ENCODE results near the gene ZNF304. TPM values are rescaled to one million over a fixed set of nuclear protein-coding genes. Genes with fewer than 3 reads are reported as not detected.

Gene ZNF304
- total RNA-seq, 1 donor from 2014 or later = 12.2 TPM

DNA sequence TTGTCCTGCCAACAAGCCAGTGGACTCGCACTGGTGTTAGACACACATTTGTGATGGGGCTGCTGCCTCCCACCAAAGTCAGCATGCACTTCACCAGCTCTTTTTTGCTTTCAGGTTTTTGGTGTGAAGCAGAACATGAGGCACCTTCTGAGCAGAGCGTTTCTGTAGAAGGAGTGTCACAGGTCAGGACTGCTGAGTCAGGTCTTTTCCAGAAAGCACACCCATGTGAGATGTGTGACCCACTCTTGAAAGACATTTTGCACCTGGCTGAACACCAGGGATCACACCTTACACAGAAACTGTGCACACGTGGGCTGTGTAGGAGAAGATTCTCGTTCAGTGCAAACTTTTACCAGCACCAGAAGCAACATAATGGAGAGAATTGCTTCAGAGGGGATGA, 4.8 kb downstream of the ZNF304 start:
- Histone ChIP-seq H3K36me3 (ENCODE audit: insufficient read depth, low read length) (peaks cover 30% of the 10 kb centered on the region), H3K27me3 (ENCODE audit: insufficient read depth, low read length) (no peaks in the 10 kb centered on the region), H4K20me1 (ENCODE audit: insufficient read depth, low read length) (peaks cover 7% of the 10 kb centered on the region), H3K9me3 (ENCODE audit: insufficient read depth, low read depth, low read length) (peaks cover 43% of the 10 kb centered on the region), H3K79me2 (ENCODE audit: insufficient read depth, low read length) (peaks cover 44% of the 10 kb centered on the region), H3K27ac (ENCODE audit: low read depth, low read length) (no peak overlapping the region), H2AFZ (ENCODE audit: low read depth, low read length) (no peak overlapping the region), H3K4me3 (ENCODE audit: insufficient read depth, low read depth, low read length) (no peak overlapping the region), H3K4me1 (ENCODE audit: insufficient read depth, low read length) (peaks cover 7% of the 10 kb centered on the region), H3K4me2 (ENCODE audit: low read length) (no peak overlapping the region), H3K9ac (ENCODE audit: low read length) (no peak overlapping the region)
- FAIRE-seq (no peak), DNase-seq (ENCODE audit: low read depth) (no peak)
- H3K4me3 Mint-ChIP-seq (ENCODE audit: unreplicated experiment) = no peak overlapping the region
- H3K27ac Mint-ChIP-seq (ENCODE audit: unreplicated experiment) = no peak overlapping the region
- peaks cover 36% of the 10 kb centered on the region for H3K36me3 Mint-ChIP-seq (ENCODE audit: low read depth, unreplicated experiment)
- no peak for TF ChIP-seq EZH2 (IDR thresholded peaks at IDR 0.05; ENCODE audit: insufficient read depth, low read length)
- TF ChIP-seq, protein P1, sequence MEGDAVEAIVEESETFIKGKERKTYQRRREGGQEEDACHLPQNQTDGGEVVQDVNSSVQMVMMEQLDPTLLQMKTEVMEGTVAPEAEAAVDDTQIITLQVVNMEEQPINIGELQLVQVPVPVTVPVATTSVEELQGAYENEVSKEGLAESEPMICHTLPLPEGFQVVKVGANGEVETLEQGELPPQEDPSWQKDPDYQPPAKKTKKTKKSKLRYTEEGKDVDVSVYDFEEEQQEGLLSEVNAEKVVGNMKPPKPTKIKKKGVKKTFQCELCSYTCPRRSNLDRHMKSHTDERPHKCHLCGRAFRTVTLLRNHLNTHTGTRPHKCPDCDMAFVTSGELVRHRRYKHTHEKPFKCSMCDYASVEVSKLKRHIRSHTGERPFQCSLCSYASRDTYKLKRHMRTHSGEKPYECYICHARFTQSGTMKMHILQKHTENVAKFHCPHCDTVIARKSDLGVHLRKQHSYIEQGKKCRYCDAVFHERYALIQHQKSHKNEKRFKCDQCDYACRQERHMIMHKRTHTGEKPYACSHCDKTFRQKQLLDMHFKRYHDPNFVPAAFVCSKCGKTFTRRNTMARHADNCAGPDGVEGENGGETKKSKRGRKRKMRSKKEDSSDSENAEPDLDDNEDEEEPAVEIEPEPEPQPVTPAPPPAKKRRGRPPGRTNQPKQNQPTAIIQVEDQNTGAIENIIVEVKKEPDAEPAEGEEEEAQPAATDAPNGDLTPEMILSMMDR (IDR thresholded peaks at IDR 0.05; ENCODE audit: insufficient read depth, low read depth, low read length) = no peak
- peaks cover 21% of the 10 kb centered on the region for H3K4me1 Mint-ChIP-seq (ENCODE audit: low read depth, unreplicated experiment)
- H3K9me3 Mint-ChIP-seq (ENCODE audit: unreplicated experiment) = no peaks in the 10 kb centered on the region
- no peaks in the 10 kb centered on the region for H3K27me3 Mint-ChIP-seq (ENCODE audit: low read depth, unreplicated experiment)

DNA sequence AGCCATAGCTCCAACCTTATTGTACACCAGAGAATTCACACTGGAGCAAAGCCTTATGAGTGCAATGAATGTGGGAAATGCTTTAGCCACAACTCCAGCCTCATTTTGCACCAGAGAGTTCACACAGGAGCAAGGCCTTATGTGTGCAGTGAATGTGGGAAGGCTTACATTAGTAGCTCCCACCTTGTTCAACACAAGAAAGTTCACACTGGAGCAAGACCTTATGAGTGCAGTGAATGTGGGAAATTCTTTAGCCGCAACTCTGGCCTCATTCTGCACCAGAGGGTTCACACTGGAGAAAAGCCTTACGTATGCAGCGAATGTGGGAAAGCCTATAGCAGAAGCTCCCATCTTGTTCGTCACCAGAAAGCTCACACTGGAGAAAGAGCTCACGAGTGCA, 6.3 kb downstream of the ZNF304 start:
- H3K27ac Mint-ChIP-seq (ENCODE audit: unreplicated experiment) = no peak overlapping the region
- no peaks in the 10 kb centered on the region for H3K27me3 ChIP-seq (ENCODE audit: insufficient read depth, low read length)
- H3K4me1 Mint-ChIP-seq (ENCODE audit: low read depth, unreplicated experiment) = peaks cover 12% of the 10 kb centered on the region
- no peak overlapping the region for H3K27ac ChIP-seq (ENCODE audit: low read depth, low read length)
- no peak for DNase-seq (ENCODE audit: low read depth)
- TF ChIP-seq EZH2 (IDR thresholded peaks at IDR 0.05; ENCODE audit: insufficient read depth, low read length) = no peak
- TF ChIP-seq, protein P1 (IDR thresholded peaks at IDR 0.05; ENCODE audit: insufficient read depth, low read depth, low read length) = no peak
- H3K4me3 ChIP-seq (ENCODE audit: insufficient read depth, low read depth, low read length) = no peak overlapping the region
- H3K4me2 ChIP-seq (ENCODE audit: low read length) = no peak overlapping the region
- H3K9me3 Mint-ChIP-seq (ENCODE audit: unreplicated experiment) = no peaks in the 10 kb centered on the region
- H3K36me3 Mint-ChIP-seq (ENCODE audit: low read depth, unreplicated experiment) = peaks cover 36% of the 10 kb centered on the region
- peaks cover 43% of the 10 kb centered on the region for H3K9me3 ChIP-seq (ENCODE audit: insufficient read depth, low read depth, low read length)
- no peaks in the 10 kb centered on the region for H3K27me3 Mint-ChIP-seq (ENCODE audit: low read depth, unreplicated experiment)
- H4K20me1 ChIP-seq (ENCODE audit: insufficient read depth, low read length) = peaks cover 2% of the 10 kb centered on the region
- H3K4me1 ChIP-seq (ENCODE audit: insufficient read depth, low read length) = no peaks in the 10 kb centered on the region
- no peak overlapping the region for H3K9ac ChIP-seq (ENCODE audit: low read length)
- H3K4me3 Mint-ChIP-seq (ENCODE audit: unreplicated experiment) = no peak overlapping the region
- no peak for FAIRE-seq
- peaks cover 30% of the 10 kb centered on the region for H3K36me3 ChIP-seq (ENCODE audit: insufficient read depth, low read length)
- H3K79me2 ChIP-seq (ENCODE audit: insufficient read depth, low read length) = peaks cover 30% of the 10 kb centered on the region
- no peak overlapping the region for H2AFZ ChIP-seq (ENCODE audit: low read depth, low read length)

DNA sequence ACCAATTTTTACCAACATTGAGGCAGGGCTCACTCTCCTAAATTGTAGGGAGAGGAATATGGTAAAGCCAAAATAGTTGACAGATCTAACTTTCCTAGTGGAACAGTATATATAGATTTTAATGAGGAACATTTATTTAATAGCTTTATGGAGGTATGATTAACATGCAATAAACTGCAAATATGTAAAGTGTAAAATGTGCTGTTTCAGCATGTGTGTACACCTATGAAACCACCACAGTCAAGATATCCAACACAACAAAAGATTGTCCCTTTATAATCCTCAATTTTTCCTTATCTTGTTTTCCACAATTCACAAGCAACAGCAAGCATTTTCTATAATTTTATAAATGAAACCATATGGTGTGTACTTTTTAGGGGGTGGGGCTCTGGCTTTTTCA, 8.2 kb downstream of the ZNF304 start:
- Mint-ChIP-seq H3K4me3 (ENCODE audit: unreplicated experiment) (no peak overlapping the region), H3K36me3 (ENCODE audit: low read depth, unreplicated experiment) (peaks cover 36% of the 10 kb centered on the region)
- no peak overlapping the region for H3K27ac ChIP-seq (ENCODE audit: low read depth, low read length)

More for the DNA sequence above, 8.2 kb downstream of the ZNF304 start:
- TF ChIP-seq EZH2 (IDR thresholded peaks at IDR 0.05; ENCODE audit: insufficient read depth, low read length) = no peak
- TF ChIP-seq, protein P1 (IDR thresholded peaks at IDR 0.05; ENCODE audit: insufficient read depth, low read depth, low read length) = no peak
- H3K27me3 Mint-ChIP-seq (ENCODE audit: low read depth, unreplicated experiment) = no peaks in the 10 kb centered on the region
- Histone ChIP-seq H3K36me3 (ENCODE audit: insufficient read depth, low read length) (peaks cover 30% of the 10 kb centered on the region), H3K9me3 (ENCODE audit: insufficient read depth, low read depth, low read length) (peaks cover 43% of the 10 kb centered on the region), H2AFZ (ENCODE audit: low read depth, low read length) (no peak overlapping the region), H3K9ac (ENCODE audit: low read length) (no peak overlapping the region), H4K20me1 (ENCODE audit: insufficient read depth, low read length) (no peaks in the 10 kb centered on the region), H3K79me2 (ENCODE audit: insufficient read depth, low read length) (peaks cover 22% of the 10 kb centered on the region), H3K4me3 (ENCODE audit: insufficient read depth, low read depth, low read length) (no peak overlapping the region), H3K27me3 (ENCODE audit: insufficient read depth, low read length) (no peaks in the 10 kb centered on the region), H3K4me1 (ENCODE audit: insufficient read depth, low read length) (no peaks in the 10 kb centered on the region), H3K4me2 (ENCODE audit: low read length) (no peak overlapping the region)
- no peak overlapping the region for H3K27ac Mint-ChIP-seq (ENCODE audit: unreplicated experiment)
- peaks cover 6% of the 10 kb centered on the region for H3K4me1 Mint-ChIP-seq (ENCODE audit: low read depth, unreplicated experiment)
- no peak for DNase-seq (ENCODE audit: low read depth)
- no peaks in the 10 kb centered on the region for H3K9me3 Mint-ChIP-seq (ENCODE audit: unreplicated experiment)
- no peak for FAIRE-seq

Data from astrocyte (in vitro differentiated cells and primary cell).